PC-9 (cell line): ENCODE data around the gene CRY2. TPM values are rescaled to one million over a fixed set of nuclear protein-coding genes. Genes with fewer than 3 reads are reported as not detected.
A peak's percentile ranks its signal among the peaks of the same experiment; 100 is the strongest.
"Not testable (repeated sequence)": the region's sequence is repeated elsewhere in the genome, so short reads cannot be mapped to it uniquely, and the experiment has no call there.

ENCODE experiments used
- BruUV-seq: library from RNA; stranded (reverse); fragments of 400-500 nt; replicated peaks from 2 replicates; lab custom pipeline; 2021; lab: Mats Ljungman, UMichigan
- CTCF ChIA-PET: fragments of 300-600 bp; sonication (Branson Sonifier 250); formaldehyde crosslinking; loops from one replicate; lab custom pipeline; 2022; ENCODE audit warnings: antibody characterized with exemption; lab: Charles Lee
- POLR2A ChIA-PET: fragments of 300-600 bp; sonication (Branson Sonifier 250); formaldehyde crosslinking; loops from one replicate; lab custom pipeline; 2022; ENCODE audit warnings: antibody characterized with exemption; ENCODE audit not compliant: unreplicated experiment; lab: Charles Lee
- DNase-seq, 2 experiments: peaks; one replicate each; pipeline versions ENCODE4 v3.0.0 to v3.0.0-alpha.2; 2015 to 2022; ENCODE audit warnings: mixed read lengths in 1 of 2
- H2AFZ ChIP-seq: fragments of 200-600 bp; sonication (generic); 2 replicates; pipeline ENCODE4 v1.8.1; 2017; ENCODE audit warnings: antibody characterized with exemption
- H3F3A ChIP-seq: fragments of 200-600 bp; sonication (generic); 2 replicates; pipeline ENCODE4 v1.8.1; 2017; ENCODE audit warnings: antibody characterized with exemption, mild to moderate bottlenecking, low read depth; ENCODE audit not compliant: insufficient read depth
- H3K27ac ChIP-seq: fragments of 200-600 bp; sonication (generic); 2 replicates; pipeline ENCODE4 v1.6.1; 2016; ENCODE audit warnings: mixed run types
- H3K27me3 ChIP-seq: fragments of 200-600 bp; sonication (generic); 2 replicates; pipeline ENCODE4 v1.6.1; 2016; ENCODE audit warnings: low read depth, mixed run types; ENCODE audit not compliant: insufficient read depth
- H3K36me3 ChIP-seq: fragments of 200-600 bp; sonication (generic); 2 replicates; pipeline ENCODE4 v1.6.1; 2016; ENCODE audit warnings: low read depth, mixed run types
- H3K4me1 ChIP-seq: fragments of 200-600 bp; sonication (generic); replicated peaks from 2 replicates; pipeline ENCODE4 v1.6.1; 2016; ENCODE audit warnings: mixed run types; ENCODE audit not compliant: insufficient read depth
- H3K4me2 ChIP-seq: fragments of 200-600 bp; sonication (generic); 2 replicates; pipeline ENCODE4 v1.6.1; 2017; ENCODE audit warnings: mixed run types
- H3K4me3 ChIP-seq: fragments of 200-600 bp; sonication (generic); 2 replicates; pipeline ENCODE4 v1.6.1; 2016; ENCODE audit warnings: mixed run types
- H3K79me2 ChIP-seq: fragments of 200-600 bp; sonication (generic); 2 replicates; pipeline ENCODE4 v1.6.1; 2017; ENCODE audit warnings: low read depth, mixed run types
- H3K9me2 ChIP-seq: fragments of 200-600 bp; sonication (generic); 2 replicates; pipeline ENCODE4 v1.8.1; 2017; ENCODE audit warnings: mild to moderate bottlenecking; ENCODE audit not compliant: insufficient read depth
- H3K9me3 ChIP-seq: fragments of 200-600 bp; sonication (generic); 2 replicates; pipeline ENCODE4 v1.8.1; 2016; ENCODE audit warnings: low read depth; ENCODE audit not compliant: insufficient read depth
- H4K20me1 ChIP-seq: fragments of 200-600 bp; sonication (generic); 2 replicates; pipeline ENCODE4 v1.8.1; 2017; ENCODE audit not compliant: insufficient read depth
- CTCF ChIP-seq: fragments of 200-600 bp; sonication (generic); conservative IDR thresholded peaks from 2 replicates; pipeline ENCODE4 v1.6.1; 2017; ENCODE audit warnings: mixed run types, antibody characterized with exemption, mild to moderate bottlenecking, moderate library complexity
- EZH2 ChIP-seq: fragments of 200-600 bp; sonication (generic); IDR thresholded peaks from 2 replicates; pipeline ENCODE4 v1.8.0; 2017; ENCODE audit warnings: antibody characterized with exemption, low read depth
- intact Hi-C: fragments of 100-400 bp; cut with micrococcal nuclease; formaldehyde crosslinking; loops from one replicate; pipeline ENCODE4 v1.10.0; 2022; ENCODE audit not compliant: unreplicated experiment
- total RNA-seq: library from RNA; stranded (reverse); gene quantifications from 2 replicates; pipeline ENCODE4 v1.2.3, GENCODE V29; 2021

The CRY2 gene
- total RNA-seq, 1 experiment from 2014 or later, result 17.5 TPM

- Histone ChIP-seq H3K27me3 (no peaks in the 10 kb centered on the region), H3K79me2 (no peaks in the 10 kb centered on the region), H3K4me2 (no peak overlapping the region), H3K27ac (no peak overlapping the region), H4K20me1 (no peaks in the 10 kb centered on the region), H3K9me3 (no peaks in the 10 kb centered on the region), H3K4me3 (no peak overlapping the region), H3K36me3 (no peaks in the 10 kb centered on the region), H3K4me1 (peaks cover 8% of the 10 kb centered on the region), H3F3A (peaks cover 7% of the 10 kb centered on the region; the same call in 1 of the 2 replicates), H3K9me2 (no peaks in the 10 kb centered on the region), H2AFZ (no peak overlapping the region)
- TF ChIP-seq EZH2 (no peak), CTCF (no peak)
- POLR2A ChIA-PET, result no interaction called here
- CTCF ChIA-PET, result no interaction called here
- intact Hi-C loops, result no loop called here
- DNase-seq, result no peak
- no TSS peak for BruUV-seq
Observed at GRCh38 chr11:45904309-45904915, 57.1 kb downstream of the CRY2 start.

- BruUV-seq, result TSS peak; percentile 11
- Histone ChIP-seq H3K4me3 (no peak overlapping the region), H4K20me1 (no peaks in the 10 kb centered on the region), H3K27me3 (no peaks in the 10 kb centered on the region), H3F3A (peaks cover 7% of the 10 kb centered on the region; the same call in 1 of the 2 replicates), H3K79me2 (no peaks in the 10 kb centered on the region), H3K4me2 (no peak overlapping the region), H3K9me3 (no peaks in the 10 kb centered on the region), H3K27ac (no peak overlapping the region), H2AFZ (no peak overlapping the region), H3K9me2 (no peaks in the 10 kb centered on the region), H3K4me1 (peaks cover 6% of the 10 kb centered on the region; the same call in 1 of the 2 replicates), H3K36me3 (no peaks in the 10 kb centered on the region)
- TF ChIP-seq CTCF (no peak), EZH2 (no peak)
- ChIA-PET CTCF (no interaction called here), POLR2A (no interaction called here)
- DNase-seq, result no peak
- intact Hi-C loops, result no loop called here
Observed at GRCh38 chr11:45905095-45905494, 57.8 kb downstream of the CRY2 start.

- H3K9me3 ChIP-seq, intact Hi-C loops, H4K20me1 ChIP-seq, H3K27ac ChIP-seq, DNase-seq, H3K4me2 ChIP-seq, H3K9me2 ChIP-seq, H3F3A ChIP-seq, H3K4me3 ChIP-seq, POLR2A ChIA-PET, H3K4me1 ChIP-seq, BruUV-seq, CTCF ChIA-PET, H3K79me2 ChIP-seq, H3K36me3 ChIP-seq, H2AFZ ChIP-seq, H3K27me3 ChIP-seq: not testable (repeated sequence)
Observed at GRCh38 chr11:45905576-45905975, 58.3 kb downstream of the CRY2 start.
